CD14-positive monocyte (primary cell): ENCODE results near the gene GYS2. TPM values are rescaled to one million over a fixed set of nuclear protein-coding genes. Genes with fewer than 3 reads are reported as not detected.

ENCODE experiments used
- DNase-seq, 3 donors: peaks; one replicate each; pipeline ENCODE4 v3.0.0-alpha.2; 2011 to 2022
- H2AFZ ChIP-seq: 2 replicates; pipeline ENCODE4 v1.6.0; 2012; ENCODE audit warnings: mild to moderate bottlenecking, low read depth, low read length, inconsistent platforms; ENCODE audit not compliant: insufficient read depth, poor library complexity, severe bottlenecking
- H3K27ac ChIP-seq, 2 donors: 1 replicate in 1 of 2; 2 replicates in 1 of 2; pipeline ENCODE4 v1.5.1; 2012 to 2013; ENCODE audit warnings: low read length in 2 of 2, control low read depth in 1 of 2, inconsistent platforms in 1 of 2, low read depth in 1 of 2, mild to moderate bottlenecking in 1 of 2
- H3K27me3 ChIP-seq, 2 donors: one replicate each; pipeline versions ENCODE4 v1.6.0 to v1.6.1; 2011 to 2013; ENCODE audit warnings: low read length in 2 of 2; ENCODE audit not compliant: control insufficient read depth in 2 of 2, insufficient read depth in 2 of 2
- H3K36me3 ChIP-seq, 2 donors: replicated peaks in 1 of 2; 1 replicate in 1 of 2; 2 replicates in 1 of 2; pipeline versions ENCODE4 v1.5.1 to v1.6.1; 2012 to 2013; ENCODE audit warnings: low read length in 2 of 2, control low read depth in 1 of 2, inconsistent platforms in 1 of 2, mild to moderate bottlenecking in 1 of 2; ENCODE audit not compliant: insufficient read depth in 2 of 2, control insufficient read depth in 1 of 2
- H3K4me1 ChIP-seq, 2 donors: 1 replicate in 1 of 2; 2 replicates in 1 of 2; pipeline versions ENCODE4 v1.5.1 to v1.6.1; 2012 to 2013; ENCODE audit warnings: low read length in 2 of 2, control low read depth in 1 of 2, inconsistent platforms in 1 of 2, mild to moderate bottlenecking in 1 of 2, moderate library complexity in 1 of 2; ENCODE audit not compliant: insufficient read depth in 2 of 2, control insufficient read depth in 1 of 2
- H3K4me2 ChIP-seq: replicated peaks from 2 replicates; pipeline ENCODE3; 2012; ENCODE audit warnings: low read length, moderate library complexity, mild to moderate bottlenecking; ENCODE audit not compliant: poor library complexity, severe bottlenecking; ENCODE audit errors: extremely low read depth
- H3K4me3 ChIP-seq, 3 experiments: fragments of 200-600 bp in 1 of 3; sonication (generic) in 1 of 3; replicated peaks in 1 of 3; 1 replicate in 2 of 3; 2 replicates in 1 of 3; pipeline ENCODE4 v1.5.1; 2011 to 2013; ENCODE audit warnings: low read length in 3 of 3, mild to moderate bottlenecking in 3 of 3, control low read depth in 2 of 3, low read depth in 2 of 3, inconsistent platforms in 1 of 3, moderate library complexity in 1 of 3
- H3K79me2 ChIP-seq: 2 replicates; pipeline ENCODE4 v1.6.0; 2012; ENCODE audit warnings: mild to moderate bottlenecking, control low read depth, inconsistent platforms, low read length, moderate library complexity; ENCODE audit not compliant: insufficient read depth
- H3K9ac ChIP-seq: 2 replicates; pipeline ENCODE4 v1.6.0; 2017; ENCODE audit warnings: low read length, mild to moderate bottlenecking; ENCODE audit not compliant: insufficient read depth, poor library complexity, severe bottlenecking
- H3K9me3 ChIP-seq, 2 donors: replicated peaks in 1 of 2; 1 replicate in 1 of 2; 2 replicates in 1 of 2; pipeline versions ENCODE4 v1.5.1 to v1.6.1; 2012 to 2013; ENCODE audit warnings: low read length in 2 of 2, control low read depth in 1 of 2; ENCODE audit not compliant: control insufficient read depth in 1 of 2, insufficient read depth in 1 of 2
- H4K20me1 ChIP-seq: 2 replicates; pipeline ENCODE4 v1.6.0; 2012; ENCODE audit warnings: mild to moderate bottlenecking, low read length, control low read depth, moderate library complexity; ENCODE audit not compliant: insufficient read depth
- H3K27ac Mint-ChIP-seq, 7 donors: one replicate each; pipeline ENCODE4 v1.8.0; 2020; ENCODE audit warnings: mild to moderate bottlenecking in 7 of 7, mixed read lengths in 7 of 7, moderate library complexity in 6 of 7, inconsistent platforms in 2 of 7
- H3K27me3 Mint-ChIP-seq, 3 donors: one replicate each; pipeline ENCODE4 v1.8.0; 2021 to 2022; ENCODE audit warnings: low read depth in 3 of 3, mild to moderate bottlenecking in 3 of 3, mixed read lengths in 3 of 3, moderate library complexity in 3 of 3, inconsistent platforms in 1 of 3
- H3K36me3 Mint-ChIP-seq, 2 donors: one replicate each; pipeline ENCODE4 v1.8.0; 2020; ENCODE audit warnings: mixed read lengths in 2 of 2, inconsistent platforms in 1 of 2, mild to moderate bottlenecking in 1 of 2
- H3K4me1 Mint-ChIP-seq: one replicate; pipeline ENCODE4 v1.8.0; 2020; ENCODE audit warnings: mild to moderate bottlenecking, mixed read lengths
- H3K4me3 Mint-ChIP-seq, 2 donors: one replicate each; pipeline ENCODE4 v1.8.0; 2020; ENCODE audit warnings: mild to moderate bottlenecking in 2 of 2, mixed read lengths in 2 of 2, moderate library complexity in 1 of 2
- H3K9me3 Mint-ChIP-seq, 7 donors: one replicate each; pipeline ENCODE4 v1.8.0; 2020 to 2022; ENCODE audit warnings: mixed read lengths in 7 of 7, mild to moderate bottlenecking in 6 of 7, moderate library complexity in 6 of 7, inconsistent platforms in 2 of 7
- CTCF ChIP-seq: fragments of 200-600 bp; IDR thresholded peaks from one replicate; pipeline ENCODE4 v1.8.0; 2022; ENCODE audit warnings: antibody characterized with exemption, mild to moderate bottlenecking
- WGBS: methylation state at CpG from one replicate; pipeline ENCODE4 v1.1.5; 2013; ENCODE audit warnings: missing lambda C conversion rate; ENCODE audit not compliant: insufficient coverage; 5-methylcytosine and 5-hydroxymethylcytosine counted together
- intact Hi-C, 2 donors: fragments of 100-400 bp; cut with micrococcal nuclease; formaldehyde crosslinking; loops; one replicate each; pipeline versions ENCODE4 v1.15.0 to v1.15.1; 2023
- polyA plus RNA-seq, 3 donors: library from polyadenylated mRNA; depleted of rRNA in 1 of 3; unstranded in 2 of 3; stranded (reverse) in 1 of 3; fragments of 300-500 nt in 2 of 3; fragments of >200 nt in 1 of 3; fragmentation: Illumina TruSeq in 2 of 3; gene quantifications; 1 replicate in 2 of 3; 2 replicates in 1 of 3; pipeline ENCODE4 v1.2.3, GENCODE V29; 2012 to 2021

GYS2 gene
- polyA plus RNA-seq, 3 donors = not detected

GRCh38 chr12:21627924-21628323 is 23.3 kb upstream of the GYS2 start:
- Histone ChIP-seq H3K79me2 (no peaks in the 10 kb centered on the region), H3K27ac (no peak overlapping the region), H3K9ac (no peak overlapping the region), H3K4me1 (no peaks in the 10 kb centered on the region), H3K36me3 (peaks cover 0 to 5% of the 10 kb centered on the region in 2 donors), H3K27me3 (no peaks in the 10 kb centered on the region), H4K20me1 (no peaks in the 10 kb centered on the region), H3K4me2 (no peak overlapping the region), H3K4me3 (no peak overlapping the region), H3K9me3 (peaks cover 5% of the 10 kb centered on the region in 2 donors), H2AFZ (no peak overlapping the region)
- Mint-ChIP-seq H3K4me1 (peaks cover 8% of the 10 kb centered on the region), H3K36me3 (peaks cover 7 to 16% of the 10 kb centered on the region in 2 donors), H3K27ac (no peak overlapping the region), H3K27me3 (no peaks in the 10 kb centered on the region), H3K4me3 (no peak overlapping the region), H3K9me3 (peaks cover 5 to 13% (median 8%) of the 10 kb centered on the region in 7 donors)
- no peak for DNase-seq
- intact Hi-C loops = no loop called here
- 100% methylated on average over 1 of the region's 2 CpGs for WGBS
- no peak for TF ChIP-seq CTCF

GRCh38 chr12:21618566-21618965 is 13.9 kb upstream of the GYS2 start:
- no peaks in the 10 kb centered on the region for H3K27me3 ChIP-seq
- no peaks in the 10 kb centered on the region for H3K36me3 ChIP-seq
- H3K4me2 ChIP-seq = no peak overlapping the region
- H3K27ac Mint-ChIP-seq = no peak overlapping the region
- peaks cover 25% of the 10 kb centered on the region for H3K4me1 Mint-ChIP-seq
- no peak overlapping the region for H3K4me3 Mint-ChIP-seq
- no peaks in the 10 kb centered on the region for H3K79me2 ChIP-seq
- no peaks in the 10 kb centered on the region for H3K36me3 Mint-ChIP-seq
- TF ChIP-seq CTCF = no peak
- DNase-seq = no peak
- H3K9me3 ChIP-seq = no peaks in the 10 kb centered on the region
- no peak overlapping the region for H3K9ac ChIP-seq
- H3K9me3 Mint-ChIP-seq = peaks cover 0 to 1% (median 0%) of the 10 kb centered on the region in 7 donors
- H4K20me1 ChIP-seq = no peaks in the 10 kb centered on the region
- no peak overlapping the region for H3K27ac ChIP-seq
- H3K27me3 Mint-ChIP-seq = no peaks in the 10 kb centered on the region
- no peak overlapping the region for H2AFZ ChIP-seq
- H3K4me3 ChIP-seq = no peak overlapping the region
- H3K4me1 ChIP-seq = peaks cover 26 to 31% of the 10 kb centered on the region in 2 donors
- intact Hi-C loops = no loop called here
